Heart right ventricle (tissue), 16 donors: Measurements from ENCODE around the gene SMURF2. TPM values are rescaled to one million over a fixed set of nuclear protein-coding genes. Genes with fewer than 3 reads are reported as not detected.

Experiments
- ATAC-seq, 8 donors: fragments of 200-7000 bp; cut with Tn5 transposase; one replicate each; pipeline ENCODE4 v1.9.1; 2020; ENCODE audit warnings: mild to moderate bottlenecking in 8 of 8, moderate library complexity in 8 of 8, moderate number of reproducible peaks in 1 of 8
- DNase-seq, 2 donors: peaks; one replicate each; pipeline ENCODE4 v3.0.0-alpha.2; 2020
- H3K27ac ChIP-seq, 10 donors: fragments of 200-600 bp; sonication (generic) in 2 of 10; one replicate each; pipeline versions ENCODE4 v1.5.0 to v1.8.0; 2020 to 2022; ENCODE audit warnings: mild to moderate bottlenecking in 3 of 10
- H3K27me3 ChIP-seq, 7 donors: fragments of 200-600 bp; one replicate each; pipeline ENCODE4 v1.8.0; 2021 to 2022; ENCODE audit warnings: mild to moderate bottlenecking in 2 of 7
- H3K36me3 ChIP-seq, 9 donors: fragments of 200-600 bp; sonication (generic) in 1 of 9; one replicate each; pipeline versions ENCODE4 v1.5.0 to v1.8.0; 2020 to 2022; ENCODE audit warnings: mild to moderate bottlenecking in 2 of 9
- H3K4me1 ChIP-seq, 9 donors: fragments of 200-600 bp; sonication (generic) in 1 of 9; one replicate each; pipeline versions ENCODE4 v1.5.0 to v1.8.0; 2020 to 2022; ENCODE audit warnings: mild to moderate bottlenecking in 4 of 9
- H3K4me3 ChIP-seq, 10 donors: fragments of 200-600 bp; sonication (generic) in 2 of 10; one replicate each; pipeline versions ENCODE4 v1.5.0 to v1.8.0; 2020 to 2022; ENCODE audit warnings: mild to moderate bottlenecking in 7 of 10, moderate library complexity in 2 of 10
- H3K9me3 ChIP-seq, 11 donors: fragments of 200-600 bp in 10 of 11; sonication (generic) in 2 of 11; one replicate each; pipeline versions ENCODE4 v1.5.0 to v1.8.0; 2013 to 2022; ENCODE audit warnings: mild to moderate bottlenecking in 2 of 11, control low read depth in 1 of 11, moderate library complexity in 1 of 11
- WGBS, 2 donors: extraction: QIAGEN DNeasy Blood & Tissue Kit; methylation state at CpG; one replicate each; pipeline ENCODE4 v1.1.7; 2013; ENCODE audit warnings: inconsistent platforms in 1 of 2; 5-methylcytosine and 5-hydroxymethylcytosine counted together
- intact Hi-C, 10 donors: fragments of 100-400 bp; cut with DNase I; formaldehyde crosslinking; loops; one replicate each; pipeline versions ENCODE4 v1.11.1 to v1.14.2; 2022
- polyA plus RNA-seq, 2 donors: library from polyadenylated mRNA; stranded (reverse); fragments of 200-250 nt; gene quantifications; one replicate each; pipeline ENCODE4 v1.2.3, GENCODE V29; 2013
- total RNA-seq, 10 donors: library from RNA; stranded (reverse); fragmentation: NEBNext Ultra II Directional in 3 of 10; extraction: Animal tissue kit (Norgen Biotek cat#: 25700) in 3 of 10; gene quantifications; one replicate each; pipeline versions ENCODE4 v1.2.1 to v1.2.4, GENCODE V29; 2021 to 2023
- TF ChIP-seq, protein P1 (sequence below), 9 donors: fragments of 200-600 bp; sonication (generic) in 2 of 9; IDR thresholded peaks; one replicate each; pipeline versions ENCODE4 v1.5.0 to v1.8.0; 2021 to 2022; ENCODE audit warnings: antibody characterized with exemption in 9 of 9, mild to moderate bottlenecking in 5 of 9, moderate library complexity in 1 of 9
- donor health status: Arrhythmogenic right ventricular cardiomyopathy.
- donor health status: ischemic (EF 13 %, LVEDD 7.1; RV severe dilation, severe dysfunction).
- donor health status: healthy with polysubstance abuse.
- donor health status: DM: no; HTN: yes; CAD: no.
- donor health status: DM: no; HTN: no; CAD: no.
- donor health status: ischemic (EF 25% LVEDD 6.9; RV normal size, moderate dysfunction).
- donor health status: ischemic (EF 25% LVEDD 5.7; RV mildly dilated, moderate dysfunction).
- donor health status: healthy.
- donor health status: DM: yes; HTN: yes; CAD: no.
- donor health status: Ischemic cardiomyopathy.
- donor health status: ischemic (EF 35%, LVEDD 5.7; RV mildly dilated, moderate dysfunction).
- donor health status: nonischemic (EF 11% LVEDD 7.7; RV severe dilation, severe dysfunction).
- donor health status: DM: yes; HTN: yes; CAD: no.
- donor health status: PGD.
- donor health status: ischemic (EF 29% LVEDD 5.4; RV normal size, mild dysfunction).
- donor health status: nonischemic (EF 23%, LVEDD 6.1; RV moderate dilation, normal function).

The SMURF2 gene
- total and polyA plus RNA-seq, 12 donors = 4.0 to 15.5 (median 12.2) TPM

DNA sequence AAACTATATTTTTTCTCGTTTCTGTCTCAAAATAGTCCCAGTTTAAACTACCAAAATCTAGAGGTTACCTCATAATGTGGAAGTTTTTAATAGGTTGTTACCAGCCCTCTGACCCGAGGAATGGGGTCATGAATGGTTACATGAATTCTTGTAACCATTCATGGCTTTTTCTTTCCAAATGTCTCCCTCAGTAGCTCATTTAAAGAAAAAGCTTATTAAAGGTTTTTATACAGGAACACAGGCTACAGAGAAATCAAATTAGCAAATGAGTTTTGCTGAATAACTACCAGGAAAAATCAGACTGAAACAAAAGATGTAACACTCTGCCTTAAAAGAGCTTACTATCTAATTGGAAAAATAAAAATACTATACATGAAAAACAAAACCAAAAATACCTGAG, 63.4 kb downstream of the SMURF2 start:
- H3K27ac ChIP-seq = peak overlapping the region in 1 of 10 donors; percentile 51
- H3K27me3 ChIP-seq = no peaks in the 10 kb centered on the region
- H3K4me3 ChIP-seq = no peak overlapping the region
- WGBS, 2 donors = 80 to 84% methylated on average over 2 of the region's 2 CpGs
- H3K36me3 ChIP-seq = peaks cover 0 to 46% (median 11%) of the 10 kb centered on the region in 9 donors
- no peaks in the 10 kb centered on the region for H3K9me3 ChIP-seq
- TF ChIP-seq, protein P1, sequence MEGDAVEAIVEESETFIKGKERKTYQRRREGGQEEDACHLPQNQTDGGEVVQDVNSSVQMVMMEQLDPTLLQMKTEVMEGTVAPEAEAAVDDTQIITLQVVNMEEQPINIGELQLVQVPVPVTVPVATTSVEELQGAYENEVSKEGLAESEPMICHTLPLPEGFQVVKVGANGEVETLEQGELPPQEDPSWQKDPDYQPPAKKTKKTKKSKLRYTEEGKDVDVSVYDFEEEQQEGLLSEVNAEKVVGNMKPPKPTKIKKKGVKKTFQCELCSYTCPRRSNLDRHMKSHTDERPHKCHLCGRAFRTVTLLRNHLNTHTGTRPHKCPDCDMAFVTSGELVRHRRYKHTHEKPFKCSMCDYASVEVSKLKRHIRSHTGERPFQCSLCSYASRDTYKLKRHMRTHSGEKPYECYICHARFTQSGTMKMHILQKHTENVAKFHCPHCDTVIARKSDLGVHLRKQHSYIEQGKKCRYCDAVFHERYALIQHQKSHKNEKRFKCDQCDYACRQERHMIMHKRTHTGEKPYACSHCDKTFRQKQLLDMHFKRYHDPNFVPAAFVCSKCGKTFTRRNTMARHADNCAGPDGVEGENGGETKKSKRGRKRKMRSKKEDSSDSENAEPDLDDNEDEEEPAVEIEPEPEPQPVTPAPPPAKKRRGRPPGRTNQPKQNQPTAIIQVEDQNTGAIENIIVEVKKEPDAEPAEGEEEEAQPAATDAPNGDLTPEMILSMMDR (IDR thresholded peaks at IDR 0.05) = no peak
- H3K4me1 ChIP-seq = peaks cover 0 to 44% (median 7%) of the 10 kb centered on the region in 9 donors
- no peak for ATAC-seq
- DNase-seq = no peak
- intact Hi-C loops = loop anchor here in 2 of 10 donors (5.0 to 10.0 kb wide), 2 partner anchors 44 to 46 kb away; no protein-coding TSS in a partner anchor

DNA sequence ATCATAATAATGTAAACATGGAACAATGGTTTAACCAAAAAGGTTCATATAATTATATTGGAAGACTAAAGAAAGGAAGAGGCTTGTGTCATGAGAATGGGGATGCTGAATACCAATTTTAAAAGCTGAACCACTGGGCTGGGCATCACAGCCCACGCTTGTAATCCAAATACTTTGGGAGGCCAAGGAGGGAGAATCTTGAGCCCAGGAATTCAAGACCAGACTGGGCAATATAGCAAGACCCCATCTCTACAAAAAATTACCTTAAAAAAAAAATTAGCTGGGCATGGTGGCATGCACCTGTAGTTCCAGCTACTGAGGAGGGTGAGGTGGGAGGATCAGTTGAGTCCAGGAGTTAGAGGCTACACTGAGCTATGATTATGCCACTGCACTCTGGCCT, 65.1 kb downstream of the SMURF2 start:
- ATAC-seq = no peak
- intact Hi-C loops = loop anchor here in 2 of 10 donors (5.0 to 10.0 kb wide), 2 partner anchors 45 to 48 kb away; no protein-coding TSS in a partner anchor
- DNase-seq = no peak
- Histone ChIP-seq H3K4me1 (peaks cover 0 to 39% (median 0%) of the 10 kb centered on the region in 9 donors), H3K9me3 (no peaks in the 10 kb centered on the region), H3K27me3 (no peaks in the 10 kb centered on the region), H3K36me3 (peaks cover 0 to 63% (median 17%) of the 10 kb centered on the region in 9 donors), H3K27ac (no peak overlapping the region), H3K4me3 (no peak overlapping the region)
- WGBS, 2 donors = 100% methylated on average over 1 of the region's 1 CpG
- TF ChIP-seq, protein P1 (IDR thresholded peaks at IDR 0.05) = no peak

DNA sequence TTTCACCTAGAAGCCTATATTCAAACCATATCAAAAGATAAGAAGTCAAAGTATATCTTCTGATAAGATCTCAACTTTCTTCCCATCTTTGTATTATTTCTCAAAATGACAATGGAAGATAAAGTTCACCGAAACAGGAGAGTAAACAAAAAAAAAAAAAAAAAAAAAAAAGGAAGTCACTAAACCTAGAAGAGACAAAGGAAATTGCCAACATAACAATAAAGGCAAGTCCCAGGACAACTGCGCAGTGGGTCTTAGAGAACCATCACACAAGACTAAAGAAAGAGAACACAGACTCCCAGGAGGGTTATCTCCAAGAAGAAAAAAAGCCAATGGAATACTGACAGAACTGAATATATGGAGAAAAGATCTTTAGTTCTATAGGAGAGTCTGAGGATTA, 65.7 kb downstream of the SMURF2 start:
- H3K4me3 ChIP-seq = no peak overlapping the region
- H3K27me3 ChIP-seq = no peaks in the 10 kb centered on the region
- WGBS, 2 donors = 67 to 79% methylated on average over 2 of the region's 2 CpGs
- DNase-seq (no peak), ATAC-seq (no peak)
- H3K36me3 ChIP-seq = peaks cover 0 to 69% (median 17%) of the 10 kb centered on the region in 9 donors
- TF ChIP-seq, protein P1 (IDR thresholded peaks at IDR 0.05) = no peak
- no peaks in the 10 kb centered on the region for H3K9me3 ChIP-seq
- intact Hi-C loops = loop anchor here in 2 of 10 donors (5.0 to 10.0 kb wide), 2 partner anchors 46 to 48 kb away; no protein-coding TSS in a partner anchor
- peaks cover 0 to 39% (median 0%) of the 10 kb centered on the region in 9 donors for H3K4me1 ChIP-seq
- no peak overlapping the region for H3K27ac ChIP-seq

DNA sequence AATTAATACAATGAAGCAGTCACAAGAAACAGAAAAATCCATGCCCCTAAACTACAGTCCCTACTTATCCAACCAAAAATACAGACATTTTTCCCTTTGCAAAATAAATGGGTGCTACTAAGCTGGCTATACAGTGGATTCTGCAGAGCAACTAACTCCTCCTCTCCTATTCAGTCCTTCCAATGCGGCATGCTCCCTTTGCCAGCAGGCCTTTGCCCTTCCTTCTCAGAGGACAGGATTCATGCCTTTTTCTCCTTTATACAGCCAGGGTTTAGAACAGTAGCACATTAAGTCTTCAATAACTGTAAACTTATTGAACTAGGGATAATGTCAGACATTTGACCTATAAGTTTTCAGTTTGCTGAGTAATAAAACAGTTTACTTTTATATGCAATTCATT, 70.2 kb downstream of the SMURF2 start:
- no peak overlapping the region for H3K27ac ChIP-seq
- no peaks in the 10 kb centered on the region for H3K27me3 ChIP-seq
- H3K4me1 ChIP-seq = peaks cover 0 to 10% (median 0%) of the 10 kb centered on the region in 9 donors
- H3K36me3 ChIP-seq = peaks cover 0 to 97% (median 17%) of the 10 kb centered on the region in 9 donors
- H3K4me3 ChIP-seq = no peak overlapping the region
- DNase-seq (no peak), ATAC-seq (no peak)
- WGBS, 2 donors = 92 to 96% methylated on average over 1 of the region's 1 CpG
- intact Hi-C loops = loop anchor here in 2 of 10 donors (2.0 to 10.0 kb wide), 2 partner anchors 53 to 65 kb away; no protein-coding TSS in a partner anchor
- TF ChIP-seq, protein P1 (IDR thresholded peaks at IDR 0.05) = no peak
- no peaks in the 10 kb centered on the region for H3K9me3 ChIP-seq
